GM12878 (cell line): ENCODE results near the gene MAML3. TPM values are rescaled to one million over a fixed set of nuclear protein-coding genes. Genes with fewer than 3 reads are reported as not detected.

Source experiments
- ATAC-seq: fragments of 200-7000 bp; cut with Tn5 transposase; 3 replicates; pipeline ENCODE4 v1.9.1; 2020; ENCODE audit warnings: mild to moderate bottlenecking, moderate library complexity
- BruUV-seq: library from RNA; stranded (reverse); fragments of 400-500 nt; replicated peaks from 2 replicates; lab custom pipeline; 2021; lab: Mats Ljungman, UMichigan
- CTCF ChIA-PET: fragments of 300-600 bp; sonication (Branson Sonifier 250); formaldehyde crosslinking; extraction: SDS; loops from one replicate; lab custom pipeline; 2021; ENCODE audit warnings: inconsistent platforms; lab: Yijun Ruan, JAX
- POLR2A ChIA-PET: fragments of 350-600 bp; formaldehyde crosslinking; extraction: SDS; loops from one replicate; lab custom pipeline; 2021; ENCODE audit warnings: inconsistent platforms; lab: Charles Lee
- RAD21 ChIA-PET: fragments of 300-600 bp; sonication (Branson Sonifier 250); formaldehyde crosslinking; loops from one replicate; lab custom pipeline; 2023; ENCODE audit warnings: antibody characterized with exemption; ENCODE audit not compliant: unreplicated experiment; lab: Charles Lee
- SMC1A ChIA-PET: fragments of 300-600 bp; sonication (Branson Sonifier 250); formaldehyde crosslinking; loops from one replicate; lab custom pipeline; 2023; ENCODE audit not compliant: unreplicated experiment, uncharacterized antibody; lab: Charles Lee
- DNase-seq: peaks from one replicate; pipeline ENCODE4 v3.0.0-alpha.2; 2011; ENCODE audit warnings: low read depth, low spot score
- FAIRE-seq: peaks from 3 replicates; lab custom pipeline; 2011; peaks lifted over from hg19 to GRCh38; lab: Jason Lieb, UNC
- H2AFZ ChIP-seq: 2 replicates; pipeline ENCODE4 v1.6.0; 2011; ENCODE audit warnings: low read depth, low read length, control low read depth; ENCODE audit not compliant: control insufficient read depth
- H3K27ac ChIP-seq: 2 replicates; pipeline ENCODE4 v1.5.1; 2011; ENCODE audit warnings: control low read depth; ENCODE audit not compliant: control insufficient read depth, insufficient read depth
- H3K27me3 ChIP-seq, 2 experiments: replicated peaks in 1 of 2; 2 replicates each; pipeline versions ENCODE4 v1.6.0 to v1.6.1; 2011; ENCODE audit warnings: low read length in 1 of 2; ENCODE audit not compliant: control insufficient read depth in 2 of 2, insufficient read depth in 2 of 2
- H3K36me3 ChIP-seq, 2 experiments: 2 replicates each; pipeline ENCODE4 v1.5.1; 2011; ENCODE audit warnings: low read length in 1 of 2; ENCODE audit not compliant: control insufficient read depth in 2 of 2, insufficient read depth in 2 of 2
- H3K4me1 ChIP-seq: 2 replicates; pipeline ENCODE4 v1.6.1; 2011; ENCODE audit warnings: mild to moderate bottlenecking, low read length, moderate library complexity, mixed read lengths; ENCODE audit not compliant: control insufficient read depth, insufficient read depth
- H3K4me2 ChIP-seq: 2 replicates; pipeline ENCODE4 v1.6.0; 2011; ENCODE audit warnings: control low read depth; ENCODE audit not compliant: control insufficient read depth, insufficient read depth
- H3K4me3 ChIP-seq: fragments of 200-600 bp; sonication (generic); 2 replicates; pipeline ENCODE4 v1.5.1; 2016
- H3K79me2 ChIP-seq: 2 replicates; pipeline ENCODE4 v1.6.0; 2011; ENCODE audit warnings: low read length; ENCODE audit not compliant: control insufficient read depth, insufficient read depth
- H3K9ac ChIP-seq: 2 replicates; pipeline ENCODE4 v1.8.0; 2011; ENCODE audit warnings: low read length, control low read depth, mixed read lengths; ENCODE audit not compliant: control insufficient read depth, insufficient read depth
- H3K9me3 ChIP-seq: replicated peaks from 3 replicates; pipeline ENCODE4 v1.5.1; 2011; ENCODE audit warnings: mild to moderate bottlenecking, low read length; ENCODE audit not compliant: control insufficient read depth, insufficient read depth
- H4K20me1 ChIP-seq: 2 replicates; pipeline ENCODE4 v1.6.0; 2011; ENCODE audit not compliant: control insufficient read depth, insufficient read depth
- ATF7 ChIP-seq: fragments of 450-650 bp; IDR thresholded peaks from 2 replicates; pipeline ENCODE4 v1.6.1; 2016; ENCODE audit warnings: low read depth, mild to moderate bottlenecking
- MEF2B ChIP-seq: fragments of 450-650 bp; IDR thresholded peaks from 2 replicates; pipeline ENCODE4 v1.6.1; 2018; ENCODE audit warnings: mild to moderate bottlenecking, moderate library complexity; ENCODE audit not compliant: partially characterized antibody, poor library complexity, severe bottlenecking
- NBN ChIP-seq: fragments of 450-650 bp; IDR thresholded peaks from 2 replicates; pipeline ENCODE4 v1.6.1; 2016
- ZBTB4 ChIP-seq: fragments of 450-650 bp; formaldehyde crosslinking; IDR thresholded peaks from 2 replicates; pipeline ENCODE4 v1.4.0; 2022; ENCODE audit warnings: mild to moderate bottlenecking, moderate library complexity
- ZNF274 ChIP-seq: IDR thresholded peaks from one replicate; pipeline ENCODE4 v1.8.0; 2011; ENCODE audit not compliant: insufficient read length, insufficient read depth
- ZZZ3 ChIP-seq: IDR thresholded peaks from 2 replicates; pipeline ENCODE4 v1.6.1; 2011; ENCODE audit warnings: low read depth; ENCODE audit not compliant: control insufficient read depth, insufficient read length
- WGBS: methylation state at CpG from one replicate; pipeline ENCODE4 v1.1.6; 2016; ENCODE audit warnings: low lambda C conversion rate; ENCODE audit not compliant: insufficient replicate concordance, insufficient coverage; ENCODE audit errors: missing lambda C conversion rate; 5-methylcytosine and 5-hydroxymethylcytosine counted together
- in situ Hi-C: fragments of 300-500 bp; cut with MboI; formaldehyde crosslinking; loops from 9 replicates; pipeline ENCODE4 v1.14.3; 2018; ENCODE audit warnings: mixed read lengths
- intact Hi-C: fragments of 100-400 bp; cut with micrococcal nuclease; formaldehyde crosslinking; loops from one replicate; pipeline ENCODE4 v1.14.2; 2022; ENCODE audit not compliant: unreplicated experiment
- polyA plus RNA-seq, 11 experiments: library from polyadenylated mRNA; depleted of rRNA in 4 of 11; unstranded in 6 of 11; stranded (reverse) in 5 of 11; fragments of >200 nt; fragmentation: Nextera tagmentation in 4 of 11; fragmentation: Illumina TruSeq in 1 of 11; extraction: Ambion mirVana in 4 of 11; extraction: Trizol in 1 of 11; gene quantifications; 1 replicate in 1 of 11; 2 replicates in 10 of 11; pipeline versions ENCODE4 v1.2.1 to v1.2.3, GENCODE V29; 2011 to 2016; ENCODE audit warnings: inconsistent platforms in 2 of 11, missing spikeins in 2 of 11, low read depth in 1 of 11
- total RNA-seq, 4 experiments: library from RNA; depleted of rRNA in 3 of 4; stranded (reverse); fragments of >200 nt in 3 of 4; fragmentation: Illumina TruSeq in 1 of 4; extraction: Trizol in 1 of 4; gene quantifications; 2 replicates each; pipeline versions ENCODE4 v1.2.1 to v1.2.3, GENCODE V29; 2013 to 2021

MAML3 gene
- total and polyA plus RNA-seq, 10 of the 15 experiments (the other 5 are each of a cell fraction or from before 2014, with no cell fraction given) = under 0.01 to 0.53 (median 0.06) TPM; not detected in 2

DNA sequence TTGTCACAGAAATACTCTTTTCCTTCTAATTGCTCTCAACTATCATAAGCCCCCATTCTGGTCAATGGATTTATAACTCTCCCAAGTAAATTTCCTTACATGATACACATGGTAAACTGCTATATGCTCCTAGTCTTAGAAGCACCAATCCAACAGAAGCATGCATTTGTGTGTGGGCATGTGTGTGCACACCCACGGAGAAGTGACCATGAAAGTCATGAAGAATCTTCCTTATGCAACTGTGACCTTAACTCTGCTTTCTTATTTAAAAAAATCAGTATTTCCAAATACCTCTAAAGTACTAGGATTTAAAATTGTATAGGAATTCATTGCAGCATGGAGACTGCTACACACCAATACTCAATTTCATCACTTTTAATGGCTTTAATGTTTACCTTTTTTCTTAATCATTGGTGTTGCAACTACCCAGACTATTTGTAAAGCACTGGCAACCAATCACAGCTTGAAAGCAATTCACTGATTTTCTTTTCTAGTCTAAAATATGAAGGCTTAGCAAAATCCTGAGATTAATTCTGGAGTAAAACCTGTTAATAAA lies 47.6 kb downstream of the MAML3 start:
- ChIA-PET RAD21 (no interaction called here), POLR2A (no interaction called here), SMC1A (no interaction called here), CTCF (no interaction called here)
- Histone ChIP-seq H3K4me3 (no peak overlapping the region), H3K27ac (no peak overlapping the region), H3K9me3 (no peaks in the 10 kb centered on the region), H3K4me2 (no peak overlapping the region), H4K20me1 (no peaks in the 10 kb centered on the region), H3K27me3 (no peaks in the 10 kb centered on the region; a peak in 1 of 4 replicates), H3K9ac (no peak overlapping the region), H3K4me1 (no peaks in the 10 kb centered on the region), H3K79me2 (no peaks in the 10 kb centered on the region), H3K36me3 (no peaks in the 10 kb centered on the region), H2AFZ (no peak overlapping the region)
- in situ Hi-C loops = no loop called here
- no TSS peak for BruUV-seq
- WGBS = 0% methylated on average over 1 of the region's 1 CpG
- intact Hi-C loops = no loop called here
- TF ChIP-seq ATF7 (no peak), ZZZ3 (no peak), ZNF274 (no peak), ZBTB4 (CRISPR knock-in tag) (no peak), NBN (no peak), MEF2B (no peak)
- DNase-seq (no peak), FAIRE-seq (no peak), ATAC-seq (no peak)
